ENCODE measurements around the gene TRIO.

The TRIO gene

DNA sequence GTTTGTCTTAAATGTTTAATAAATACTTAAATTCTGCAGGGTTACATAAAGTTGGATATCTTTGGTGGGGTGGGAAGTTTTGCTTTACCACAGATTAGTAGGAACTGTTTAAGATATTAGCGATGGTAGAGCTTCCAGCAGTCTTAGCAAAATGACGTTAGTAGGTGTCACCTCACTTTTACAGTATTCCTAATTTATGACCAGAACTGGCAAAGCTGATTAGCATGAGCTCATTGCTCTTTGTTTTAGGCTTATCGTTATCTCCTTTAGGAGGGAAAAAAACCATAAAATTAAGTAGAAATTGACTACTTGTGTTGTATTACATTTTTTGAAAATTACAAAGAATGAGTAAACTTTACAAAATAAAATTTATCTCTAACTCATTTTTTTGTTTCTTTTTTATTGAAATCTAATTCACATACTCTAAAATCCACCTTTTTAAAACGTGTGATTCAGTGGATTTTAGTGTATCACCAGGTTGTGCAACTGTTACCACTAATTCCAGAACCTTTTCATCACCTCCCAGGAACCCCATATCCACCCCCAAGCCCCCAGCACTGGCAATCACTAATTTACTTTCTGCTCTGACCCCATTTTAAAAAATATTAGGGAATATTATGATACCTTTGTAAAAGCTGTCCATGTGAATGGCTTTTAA lies 129.5 kb downstream of the TRIO start (continued):
- peak; percentile 57; the same call in 1 of the 2 replicates for TF ChIP-seq BCL11B (tag by site-specific recombination; IDR thresholded peaks at IDR 0.05; ENCODE audit: low read depth)
- TF ChIP-seq ZFP3 (tag by site-specific recombination; IDR thresholded peaks at IDR 0.05; ENCODE audit: low read depth) = no peak
- TF ChIP-seq ZNF335 (tag by site-specific recombination; conservative IDR thresholded peaks at IDR 0.05) = 0 out of 2 replicates have a peak, but pooled peaks have one; percentile 15
- TF ChIP-seq ZNF138 (tag by site-specific recombination; IDR thresholded peaks at IDR 0.05; ENCODE audit: borderline replicate concordance) = no peak
- TF ChIP-seq ZFP37 (tag by site-specific recombination; IDR thresholded peaks at IDR 0.05) = no peak
- peak; percentile 92 for TF ChIP-seq ZEB2 (tag by site-specific recombination; IDR thresholded peaks at IDR 0.05)
- TF ChIP-seq ZBTB17 (tag by site-specific recombination; IDR thresholded peaks at IDR 0.05) = peak; percentile 51; the same call in 1 of the 2 replicates
- no peak for TF ChIP-seq SP3 (tag by site-specific recombination; IDR thresholded peaks at IDR 0.05)
- TF ChIP-seq ZNF133 (tag by site-specific recombination; IDR thresholded peaks at IDR 0.05) = no peak
- TF ChIP-seq EGR2 (tag by site-specific recombination; IDR thresholded peaks at IDR 0.05; ENCODE audit: low read depth) = no peak
- TF ChIP-seq ZNF184 (tag by site-specific recombination; IDR thresholded peaks at IDR 0.05) = peak; percentile 63
- TF ChIP-seq, protein P1, sequence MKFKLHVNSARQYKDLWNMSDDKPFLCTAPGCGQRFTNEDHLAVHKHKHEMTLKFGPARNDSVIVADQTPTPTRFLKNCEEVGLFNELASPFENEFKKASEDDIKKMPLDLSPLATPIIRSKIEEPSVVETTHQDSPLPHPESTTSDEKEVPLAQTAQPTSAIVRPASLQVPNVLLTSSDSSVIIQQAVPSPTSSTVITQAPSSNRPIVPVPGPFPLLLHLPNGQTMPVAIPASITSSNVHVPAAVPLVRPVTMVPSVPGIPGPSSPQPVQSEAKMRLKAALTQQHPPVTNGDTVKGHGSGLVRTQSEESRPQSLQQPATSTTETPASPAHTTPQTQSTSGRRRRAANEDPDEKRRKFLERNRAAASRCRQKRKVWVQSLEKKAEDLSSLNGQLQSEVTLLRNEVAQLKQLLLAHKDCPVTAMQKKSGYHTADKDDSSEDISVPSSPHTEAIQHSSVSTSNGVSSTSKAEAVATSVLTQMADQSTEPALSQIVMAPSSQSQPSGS (tag by site-specific recombination; IDR thresholded peaks at IDR 0.05; ENCODE audit: low read depth) = peak; percentile 88
- TF ChIP-seq ZNF148 (tag by site-specific recombination; IDR thresholded peaks at IDR 0.05; ENCODE audit: borderline replicate concordance) = no peak
- TF ChIP-seq SP2 (tag by site-specific recombination; IDR thresholded peaks at IDR 0.05) = peak; percentile 31
- TF ChIP-seq ZNF549 (tag by site-specific recombination; IDR thresholded peaks at IDR 0.05) = no peak
- no peak for TF ChIP-seq ZNF596 (tag by site-specific recombination; IDR thresholded peaks at IDR 0.05)

DNA sequence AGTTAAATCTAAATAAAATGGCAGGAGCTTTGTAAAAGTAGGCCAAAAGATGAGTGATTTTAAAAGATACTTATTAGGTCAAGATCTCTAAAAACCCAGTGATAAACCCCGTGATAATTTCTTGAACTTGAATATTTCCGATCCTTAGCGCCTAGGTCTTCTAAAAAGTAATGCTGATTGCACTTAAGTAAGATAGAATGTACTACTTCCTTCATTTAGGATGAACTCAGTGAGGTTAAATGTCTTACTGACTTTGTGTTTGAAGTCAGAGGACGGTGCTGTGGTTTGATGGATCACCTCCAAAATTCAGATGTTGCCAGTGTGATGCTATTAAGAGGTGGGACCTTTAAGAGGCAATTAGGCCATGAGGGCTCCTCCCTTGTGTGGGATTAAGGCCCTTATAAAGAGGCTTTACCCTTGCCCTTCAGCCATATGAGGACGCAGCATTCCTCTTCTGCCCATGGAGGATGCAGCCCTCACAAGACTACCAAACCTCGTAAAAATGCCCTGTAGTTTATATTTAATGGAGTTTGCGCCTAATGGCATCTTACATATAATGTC lies 130.1 kb downstream of the TRIO start:
- H3K27ac ChIP-seq (ENCODE audit: extremely low read depth, low read depth, low read length) = no peak overlapping the region
- no peak overlapping the region for H3K4me3 ChIP-seq (ENCODE audit: low read depth, low read length)
- H3K4me1 ChIP-seq (ENCODE audit: control insufficient read depth, insufficient read depth, low read length) = peaks cover 19% of the 10 kb centered on the region
- H3K9me3 ChIP-seq (ENCODE audit: control insufficient read depth, insufficient read depth, low read depth, low read length) = no peaks in the 10 kb centered on the region
- ChIA-PET CTCF (interaction anchor here (0.6 to 1.0 kb wide), 4 partner anchors 24 to 294 kb away, joined by 3 to 4 read pairs (median 4); no protein-coding TSS in a partner anchor), POLR2A (no interaction called here)
- TF ChIP-seq WT1 (tag by site-specific recombination; IDR thresholded peaks at IDR 0.05) (peak; percentile 61), KLF1 (tag by site-specific recombination; IDR thresholded peaks at IDR 0.05) (peak; percentile 72), SP7 (tag by site-specific recombination; IDR thresholded peaks at IDR 0.05) (peak; percentile 55), ZNF664 (tag by site-specific recombination; IDR thresholded peaks at IDR 0.05) (peak; percentile 99), ZNF404 (tag by site-specific recombination; IDR thresholded peaks at IDR 0.05) (no peak), ZSCAN30 (tag by site-specific recombination; IDR thresholded peaks at IDR 0.05) (peak; percentile 53; the same call in 1 of the 2 replicates), ZBTB8A (tag by site-specific recombination; IDR thresholded peaks at IDR 0.05) (0 out of 2 replicates have a peak, but pooled peaks have one; percentile 15), ZNF549 (tag by site-specific recombination; IDR thresholded peaks at IDR 0.05) (no peak)
- TF ChIP-seq, protein P2, sequence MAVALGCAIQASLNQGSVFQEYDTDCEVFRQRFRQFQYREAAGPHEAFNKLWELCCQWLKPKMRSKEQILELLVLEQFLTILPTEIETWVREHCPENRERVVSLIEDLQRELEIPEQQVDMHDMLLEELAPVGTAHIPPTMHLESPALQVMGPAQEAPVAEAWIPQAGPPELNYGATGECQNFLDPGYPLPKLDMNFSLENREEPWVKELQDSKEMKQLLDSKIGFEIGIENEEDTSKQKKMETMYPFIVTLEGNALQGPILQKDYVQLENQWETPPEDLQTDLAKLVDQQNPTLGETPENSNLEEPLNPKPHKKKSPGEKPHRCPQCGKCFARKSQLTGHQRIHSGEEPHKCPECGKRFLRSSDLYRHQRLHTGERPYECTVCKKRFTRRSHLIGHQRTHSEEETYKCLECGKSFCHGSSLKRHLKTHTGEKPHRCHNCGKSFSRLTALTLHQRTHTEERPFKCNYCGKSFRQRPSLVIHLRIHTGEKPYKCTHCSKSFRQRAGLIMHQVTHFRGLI (tag by site-specific recombination; IDR thresholded peaks at IDR 0.05) = no peak
- TF ChIP-seq, protein P3, sequence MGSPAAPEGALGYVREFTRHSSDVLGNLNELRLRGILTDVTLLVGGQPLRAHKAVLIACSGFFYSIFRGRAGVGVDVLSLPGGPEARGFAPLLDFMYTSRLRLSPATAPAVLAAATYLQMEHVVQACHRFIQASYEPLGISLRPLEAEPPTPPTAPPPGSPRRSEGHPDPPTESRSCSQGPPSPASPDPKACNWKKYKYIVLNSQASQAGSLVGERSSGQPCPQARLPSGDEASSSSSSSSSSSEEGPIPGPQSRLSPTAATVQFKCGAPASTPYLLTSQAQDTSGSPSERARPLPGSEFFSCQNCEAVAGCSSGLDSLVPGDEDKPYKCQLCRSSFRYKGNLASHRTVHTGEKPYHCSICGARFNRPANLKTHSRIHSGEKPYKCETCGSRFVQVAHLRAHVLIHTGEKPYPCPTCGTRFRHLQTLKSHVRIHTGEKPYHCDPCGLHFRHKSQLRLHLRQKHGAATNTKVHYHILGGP (tag by site-specific recombination; IDR thresholded peaks at IDR 0.05) = no peak
- peaks cover 0 to 4% of the 10 kb centered on the region in 2 experiments; a peak in 1 of 3 replicates for H3K36me3 ChIP-seq (ENCODE audit: control insufficient read depth in 2 of 2, insufficient read depth in 1 of 2, low read length in 2 of 2)
